HL-60/S4 treated with phorbol 12-myristate 13-acetate at 8.2 ng/mL for 4 days and 3 days (cell line): Measurements from ENCODE around the gene IWS1.

Source experiments
- in situ Hi-C: fragments of 300-500 bp; cut with MboI; formaldehyde crosslinking; loops from 2 replicates; pipeline ENCODE4 v1.15.0; 2022; ENCODE audit warnings: low sequenced_read_pairs

IWS1 gene

DNA sequence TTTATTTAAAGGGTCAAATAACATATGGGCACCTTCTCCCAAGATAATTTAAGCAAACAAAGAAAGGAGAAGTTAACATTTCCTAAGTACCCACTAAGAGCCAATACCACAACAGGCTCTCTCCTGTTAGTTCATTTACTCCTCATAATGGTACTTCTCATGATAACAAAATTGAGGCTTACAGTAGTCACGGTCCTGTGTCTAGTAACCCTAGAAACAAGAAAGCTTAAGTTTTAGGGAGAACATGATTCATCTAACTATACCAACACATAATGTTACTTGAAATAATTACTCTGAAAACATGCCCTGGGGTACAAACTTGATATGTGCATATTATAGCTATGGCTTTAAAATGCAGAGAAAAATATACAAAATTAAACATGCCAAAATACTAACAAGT, 19.8 kb downstream of the IWS1 start:
- in situ Hi-C loops: no loop called here

DNA sequence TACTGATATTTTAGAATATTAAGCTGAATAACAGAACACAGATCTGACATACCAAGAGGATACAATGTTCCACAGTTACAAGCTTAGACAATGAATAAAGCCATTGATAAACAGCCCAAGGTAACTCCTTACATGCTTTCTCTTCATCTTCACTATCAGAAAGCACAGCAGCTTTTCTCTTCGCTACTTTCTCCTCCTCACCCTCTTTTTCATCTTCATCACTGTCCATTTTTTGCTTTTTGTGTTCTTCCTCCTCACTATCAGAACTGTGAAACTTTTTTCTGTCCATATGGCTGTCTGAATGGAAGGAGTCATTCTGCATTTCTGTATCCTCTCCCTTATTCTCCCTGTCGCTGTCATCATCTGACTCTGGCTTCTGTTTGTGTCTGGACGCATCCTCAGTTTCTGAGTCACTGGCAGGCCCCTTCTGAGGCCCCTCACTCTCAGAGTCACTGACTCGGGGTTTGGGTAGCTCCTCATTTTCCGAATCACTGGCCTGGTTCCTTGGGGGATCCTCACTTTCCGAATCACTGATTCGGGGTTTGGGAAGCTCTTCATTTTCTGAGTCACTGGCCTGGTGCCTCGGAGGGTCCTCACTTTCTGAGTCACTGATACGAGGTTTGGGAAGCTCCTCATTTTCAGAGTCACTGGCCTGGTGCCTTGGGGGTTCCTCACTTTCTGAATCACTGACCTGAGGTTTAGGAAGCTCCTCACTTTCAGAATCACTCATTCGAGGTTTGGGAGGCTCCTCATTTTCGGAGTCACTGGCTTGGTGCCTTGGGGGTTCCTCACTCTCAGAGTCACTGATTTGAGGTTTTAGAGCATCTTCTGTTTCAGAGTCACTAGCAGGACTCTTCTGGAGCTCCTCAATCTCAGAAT, 21.5 kb downstream of the IWS1 start:
- in situ Hi-C loops: no loop called here

DNA sequence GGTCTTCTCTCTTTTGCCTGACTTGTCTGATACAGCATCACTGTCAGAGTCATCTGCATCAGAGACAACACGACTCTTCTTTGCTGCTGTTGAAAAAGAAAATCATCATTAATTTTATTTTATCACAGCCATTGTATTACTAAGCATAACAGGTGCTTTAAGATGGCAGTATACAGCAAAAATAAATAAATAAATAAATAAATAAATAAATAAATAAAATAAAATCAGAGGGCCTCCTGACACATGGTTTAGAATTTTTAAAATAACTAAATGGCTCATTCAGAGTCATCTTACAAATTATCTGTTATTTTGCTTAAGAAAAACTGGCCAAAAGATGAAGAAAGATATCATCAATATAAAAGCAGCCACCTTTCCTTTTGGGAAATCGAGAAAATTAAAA, 22.8 kb downstream of the IWS1 start:
- in situ Hi-C loops: no loop called here

DNA sequence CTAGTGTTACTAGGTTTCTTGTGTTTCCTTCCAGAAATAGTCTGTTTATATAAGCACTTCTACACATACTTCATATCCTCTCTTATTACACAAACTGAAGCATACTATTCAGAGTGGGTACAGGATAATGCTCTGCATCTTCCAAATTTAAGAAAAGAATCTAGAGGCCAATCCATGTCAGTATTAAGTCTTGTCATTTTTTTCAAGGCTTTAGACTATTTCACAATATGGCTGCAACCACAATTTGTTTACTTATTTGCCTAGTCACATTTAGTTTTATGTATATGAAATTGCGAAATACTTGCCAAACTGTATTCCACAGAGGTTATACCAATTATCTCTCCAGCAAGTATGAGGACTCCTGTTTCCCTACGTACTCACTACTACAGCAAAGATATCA, 27.9 kb downstream of the IWS1 start:
- in situ Hi-C loops: no loop called here

DNA sequence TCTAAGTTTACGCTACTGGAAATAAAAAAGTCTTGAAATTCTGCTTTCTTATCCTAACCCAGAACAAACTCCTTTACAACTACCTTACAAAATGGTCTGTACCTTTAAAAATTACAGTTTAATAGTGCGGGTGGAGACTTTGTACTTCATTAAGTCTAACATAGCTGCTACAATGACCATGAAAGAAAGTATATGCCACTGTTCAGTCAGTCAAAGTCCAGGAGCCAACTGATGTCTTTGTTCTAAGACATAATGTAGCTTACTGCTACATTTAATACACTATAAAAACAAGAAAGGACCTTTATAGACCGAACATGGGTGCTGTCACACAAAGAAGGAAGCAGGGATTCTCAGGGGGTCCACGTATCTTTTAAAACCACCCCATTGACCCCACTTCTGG, 36.0 kb downstream of the IWS1 start:
- in situ Hi-C loops: no loop called here

DNA sequence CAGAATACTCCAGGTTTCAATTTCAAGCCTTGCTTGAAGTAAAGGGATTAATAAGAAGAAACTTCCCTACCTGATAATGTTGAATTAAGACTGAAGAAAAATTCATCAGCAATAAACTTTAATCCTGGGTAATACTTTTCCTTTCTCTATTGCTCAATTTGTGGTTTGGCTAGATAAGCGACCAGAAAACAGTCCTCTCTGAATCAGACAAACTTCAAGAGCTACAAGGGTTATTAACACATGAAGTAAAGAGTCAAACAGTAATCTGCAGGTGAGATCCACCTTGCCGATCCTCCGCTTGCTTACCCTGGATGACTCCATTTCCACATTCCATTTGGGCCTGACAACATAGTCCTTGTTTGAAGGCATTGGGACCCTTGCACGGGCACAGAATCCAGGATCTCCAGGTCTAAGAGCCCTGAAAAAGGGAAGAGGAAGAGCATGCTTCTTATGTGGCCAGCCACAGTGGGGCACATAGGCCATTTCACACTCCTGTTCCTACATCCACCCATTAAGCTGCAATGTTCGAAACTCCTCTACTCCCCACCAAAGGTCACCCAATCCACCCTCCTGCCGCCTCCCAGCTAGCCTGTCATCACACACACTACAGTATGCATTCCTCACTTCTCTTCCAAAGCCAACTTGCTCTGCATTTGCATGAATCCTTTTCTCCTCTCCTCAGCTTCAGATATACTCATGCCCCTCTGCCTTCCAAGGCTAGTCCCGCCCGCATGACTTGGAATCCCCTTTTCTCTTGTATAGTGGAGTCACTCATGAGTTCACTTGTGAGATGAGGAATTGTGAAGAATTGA, 39.8 kb downstream of the IWS1 start:
- in situ Hi-C loops: no loop called here

DNA sequence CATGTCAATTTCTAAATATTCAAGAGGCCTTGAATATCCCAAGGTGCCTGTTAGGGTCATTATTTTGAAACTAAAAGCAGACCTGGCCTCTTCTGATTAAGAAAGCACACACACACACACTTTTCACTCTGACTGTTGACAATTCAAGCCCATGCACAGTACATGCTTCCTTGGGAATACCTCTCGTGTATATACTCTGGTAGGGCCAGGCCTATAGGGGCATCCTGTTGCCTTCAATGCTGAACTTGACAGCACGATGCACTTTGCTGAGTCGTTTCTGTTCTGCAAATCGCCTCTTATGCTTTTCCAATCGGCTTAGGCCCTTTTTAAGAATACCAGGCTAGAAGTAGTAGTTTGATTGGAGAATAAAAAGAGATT, 40.6 kb downstream of the IWS1 start:
- in situ Hi-C loops: no loop called here

DNA sequence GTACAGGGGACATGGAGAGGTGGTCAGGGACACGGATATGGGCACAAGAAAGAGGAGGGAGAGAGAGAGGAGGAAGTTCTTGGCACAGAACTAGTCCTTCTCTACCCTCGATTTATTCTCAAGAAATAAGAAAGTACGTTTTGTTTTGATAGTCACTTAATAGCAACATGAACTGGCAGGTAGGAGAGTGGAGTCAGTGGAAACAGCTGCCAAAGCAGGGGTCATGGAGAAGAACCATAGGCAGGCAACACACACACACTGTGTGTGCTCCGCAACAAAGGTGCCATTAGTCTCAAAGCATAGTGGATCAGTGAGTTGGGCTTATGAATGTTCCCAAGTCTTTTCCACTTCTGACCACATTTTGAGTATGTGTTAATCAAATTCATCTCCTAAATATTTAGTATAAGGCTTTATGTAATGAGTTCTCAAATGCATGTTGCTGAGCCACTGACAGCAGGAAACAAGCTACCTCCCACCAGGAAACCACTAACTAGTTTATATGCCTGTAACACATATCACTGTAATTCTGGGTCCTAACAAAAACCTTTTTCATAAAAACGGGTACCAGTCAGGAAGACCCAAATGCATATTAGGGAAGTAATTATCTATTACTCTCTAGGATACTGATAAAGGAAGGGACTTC, 41.1 kb downstream of the IWS1 start:
- in situ Hi-C loops: no loop called here

DNA sequence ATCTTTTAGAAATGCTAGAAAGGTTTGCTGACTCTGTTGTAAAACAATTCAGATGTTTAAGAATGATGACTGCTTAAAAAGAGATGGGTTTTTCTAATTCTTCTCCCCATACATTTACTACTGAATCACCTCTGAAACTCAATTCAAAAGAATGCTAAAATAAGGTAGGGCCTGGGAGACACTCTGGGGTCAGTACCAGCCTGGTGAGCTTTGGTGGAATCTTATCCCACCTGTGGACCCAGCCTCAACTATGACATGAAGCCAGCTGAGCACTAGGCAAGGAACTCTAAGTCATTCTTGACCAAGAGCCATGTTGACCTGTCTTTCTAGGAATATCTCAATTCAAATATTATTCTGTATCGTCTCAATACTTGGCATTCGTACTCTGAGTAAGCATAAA, 44.3 kb downstream of the IWS1 start:
- in situ Hi-C loops: no loop called here

DNA sequence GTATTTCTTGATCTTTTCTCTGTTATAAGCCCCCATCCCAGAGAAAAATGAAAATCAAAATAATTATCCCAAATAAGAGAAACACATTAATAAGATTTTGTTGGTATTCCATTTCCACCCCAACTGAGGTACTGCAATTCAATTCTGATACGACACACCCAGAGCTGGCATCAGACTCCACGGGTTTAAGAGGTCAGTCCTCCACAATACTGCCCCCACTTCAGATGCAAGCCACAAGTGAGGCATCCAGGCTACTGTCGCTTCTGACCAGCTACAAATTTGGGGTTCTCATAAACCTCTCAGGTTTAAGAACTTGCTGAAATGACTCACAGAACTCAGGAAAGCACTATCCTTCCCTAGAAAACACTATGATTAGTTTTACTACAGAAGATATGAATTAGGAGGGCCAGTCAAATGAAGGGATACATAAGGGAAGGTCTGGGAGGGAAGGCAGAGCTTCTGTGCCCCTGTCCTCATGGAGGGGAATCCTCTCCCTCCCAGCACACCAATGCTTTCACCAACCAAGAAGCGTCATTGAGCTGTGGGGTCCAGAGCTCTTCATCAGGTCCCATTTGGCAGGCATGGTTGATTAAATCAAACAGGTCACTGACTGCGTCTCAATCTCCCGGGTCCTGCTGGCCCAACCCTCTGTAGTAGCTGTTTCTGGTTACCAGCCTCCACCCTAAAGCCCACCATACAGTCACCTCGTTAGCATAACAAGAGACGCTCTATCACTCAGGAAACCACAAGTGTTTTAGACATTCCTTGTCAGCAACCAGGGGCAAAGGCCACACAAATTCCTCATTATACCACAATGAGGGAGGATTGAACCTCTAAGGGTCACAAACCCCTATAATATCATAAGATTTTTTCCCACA, 46.2 kb downstream of the IWS1 start:
- in situ Hi-C loops: no loop called here

DNA sequence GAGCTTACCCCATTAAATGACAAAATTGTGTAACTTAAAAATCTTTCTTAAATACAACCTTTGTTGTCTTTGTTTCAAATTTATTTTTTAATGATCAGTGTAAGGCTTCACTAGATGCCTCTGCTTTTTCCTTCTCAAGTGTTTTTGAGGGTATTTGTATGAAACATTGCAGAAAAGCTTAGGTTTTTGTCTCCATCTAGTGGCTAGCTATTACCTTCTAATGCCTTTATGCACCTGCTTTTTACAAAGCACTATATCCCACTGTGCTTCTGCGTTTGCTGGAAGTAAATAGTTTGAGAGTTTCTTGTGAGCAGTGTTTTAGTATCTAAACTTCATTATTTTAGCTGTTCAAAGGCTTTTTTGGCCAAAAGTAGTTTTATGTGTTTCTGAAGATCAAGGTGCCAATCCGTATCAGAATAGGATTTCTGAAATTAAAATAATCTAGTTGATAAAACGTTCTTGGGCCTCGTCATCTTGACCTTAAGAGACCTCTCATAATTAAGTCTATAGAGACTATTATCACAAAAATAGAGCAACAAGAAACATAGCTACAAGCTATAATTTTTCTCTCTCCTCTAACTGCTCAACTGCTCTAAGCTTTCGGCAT, 47.0 kb downstream of the IWS1 start:
- in situ Hi-C loops: no loop called here

DNA sequence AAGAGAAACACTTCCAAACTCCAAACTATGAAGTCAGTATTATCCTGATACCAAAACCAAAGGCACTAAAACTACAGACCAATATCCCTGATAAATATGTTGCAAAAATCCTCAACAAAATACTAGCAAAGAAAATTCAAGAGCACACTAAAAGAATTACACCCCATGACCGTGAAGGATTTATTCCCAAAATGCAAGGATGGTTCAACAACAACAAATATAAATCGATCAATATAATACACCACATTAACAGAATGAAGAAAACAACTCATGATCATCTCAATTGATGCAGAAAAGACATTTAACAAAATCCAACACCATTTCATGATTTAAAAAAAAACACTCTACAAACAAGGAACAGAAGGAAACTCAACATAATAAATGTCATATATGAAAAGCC, 50.5 kb downstream of the IWS1 start:
- in situ Hi-C loops: no loop called here

DNA sequence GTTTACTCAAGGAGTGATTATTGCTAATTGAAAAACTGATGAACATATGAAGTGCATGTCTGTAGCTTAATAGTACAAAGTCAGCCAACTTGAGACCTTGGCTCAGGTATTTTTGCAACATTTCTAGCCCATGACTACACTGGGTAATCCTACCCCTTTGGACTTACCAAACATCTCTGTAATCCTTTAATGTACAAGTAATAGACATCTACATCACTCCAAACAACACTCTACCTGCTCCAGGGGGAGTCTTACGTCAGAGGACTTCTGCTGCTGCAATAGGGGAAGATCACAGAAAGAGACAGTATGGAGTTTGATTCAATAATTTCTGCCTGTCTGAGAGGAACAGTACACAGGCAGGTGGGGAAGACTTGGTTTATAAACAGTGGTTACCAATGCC, 54.0 kb downstream of the IWS1 start:
- in situ Hi-C loops: no loop called here

DNA sequence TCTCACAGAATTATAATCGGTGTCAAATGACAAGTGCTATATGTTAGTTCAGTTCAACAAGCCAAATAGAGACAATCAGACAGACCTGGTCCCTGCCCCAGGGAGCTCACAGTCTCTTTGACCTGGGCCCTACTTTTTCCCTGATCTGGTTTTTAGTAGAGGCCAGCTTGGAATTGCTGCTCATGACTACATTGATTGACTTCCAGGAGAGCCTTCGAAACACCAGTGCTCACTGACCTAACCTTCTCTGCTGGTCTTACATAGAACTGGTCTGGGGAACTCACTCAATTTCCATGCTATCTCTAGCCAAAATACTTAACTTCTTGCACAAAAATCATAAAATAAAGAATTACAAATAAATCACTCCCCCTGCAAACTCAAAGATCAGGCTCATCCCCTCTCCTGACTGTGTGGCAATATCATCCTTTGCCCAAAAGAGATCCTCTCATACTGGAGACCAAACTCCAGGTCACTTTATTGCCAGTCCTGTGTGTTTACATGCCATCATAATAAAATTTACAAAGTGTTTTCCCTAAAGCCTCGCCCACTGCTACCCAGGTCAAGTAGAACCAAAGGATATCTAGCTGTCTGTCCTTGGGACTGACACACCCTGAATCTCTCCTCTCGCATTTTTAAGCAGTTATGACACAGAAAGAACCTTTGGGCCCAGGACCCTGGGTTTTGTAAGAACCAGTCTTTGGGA, 54.9 kb downstream of the IWS1 start:
- in situ Hi-C loops: no loop called here

DNA sequence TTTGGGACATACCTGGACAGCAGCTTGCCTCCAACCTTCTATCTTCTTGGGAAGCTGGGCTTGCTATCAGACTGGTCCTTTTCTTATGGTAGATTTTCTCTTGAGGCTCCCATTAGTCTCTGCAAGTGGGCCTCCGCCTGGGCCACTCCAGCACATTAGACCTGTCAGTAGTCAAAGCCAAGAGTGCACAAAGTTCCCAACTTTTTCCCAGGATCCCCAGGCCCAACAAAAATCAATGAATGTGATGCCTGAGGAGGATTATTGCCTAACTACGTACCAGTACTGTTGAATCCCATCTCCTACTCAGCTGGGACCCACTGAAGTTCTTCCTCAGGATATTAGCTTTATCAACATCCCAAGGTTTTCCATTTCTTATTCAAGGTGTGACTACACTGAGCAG, 56.3 kb downstream of the IWS1 start:
- in situ Hi-C loops: no loop called here

DNA sequence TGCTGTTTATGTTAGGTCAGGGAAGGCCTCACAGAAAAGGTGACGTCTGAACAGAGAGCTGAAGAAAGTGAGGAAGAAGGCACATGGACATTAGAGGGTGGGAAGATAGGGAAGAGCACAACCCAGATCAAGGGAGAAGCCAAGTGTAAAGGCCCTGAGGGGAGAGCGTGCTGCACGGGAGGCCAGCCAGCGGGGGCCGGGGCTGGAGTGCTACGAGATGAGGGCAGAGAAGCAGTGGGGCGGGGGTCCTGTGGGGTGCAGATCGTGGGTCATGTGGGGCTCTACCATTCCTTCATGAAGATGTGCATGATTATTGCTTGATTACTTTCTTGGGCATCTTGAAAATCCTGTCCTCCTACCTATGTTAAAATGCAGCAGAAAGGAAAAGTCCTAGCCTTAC, 57.2 kb downstream of the IWS1 start:
- in situ Hi-C loops: no loop called here

DNA sequence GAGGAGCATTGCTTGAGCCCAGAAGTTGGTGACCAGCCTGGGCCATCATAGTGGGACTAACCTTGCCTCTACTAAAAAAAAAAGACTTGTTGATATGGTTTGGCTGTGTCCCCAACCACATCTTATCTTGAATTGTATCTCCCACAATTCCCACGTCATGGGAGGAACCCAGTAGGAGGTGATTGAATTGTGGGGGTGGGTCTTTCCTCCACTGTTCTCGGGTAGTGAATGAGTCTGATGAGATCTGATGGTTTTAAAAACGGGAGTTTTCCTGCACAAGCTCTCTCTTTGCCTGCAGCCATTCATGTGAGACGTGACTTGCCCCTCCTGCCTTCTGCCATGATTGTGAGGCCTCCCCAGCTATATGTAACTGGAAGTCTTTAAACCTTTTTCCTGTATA, 61.0 kb downstream of the IWS1 start:
- in situ Hi-C loops: no loop called here

DNA sequence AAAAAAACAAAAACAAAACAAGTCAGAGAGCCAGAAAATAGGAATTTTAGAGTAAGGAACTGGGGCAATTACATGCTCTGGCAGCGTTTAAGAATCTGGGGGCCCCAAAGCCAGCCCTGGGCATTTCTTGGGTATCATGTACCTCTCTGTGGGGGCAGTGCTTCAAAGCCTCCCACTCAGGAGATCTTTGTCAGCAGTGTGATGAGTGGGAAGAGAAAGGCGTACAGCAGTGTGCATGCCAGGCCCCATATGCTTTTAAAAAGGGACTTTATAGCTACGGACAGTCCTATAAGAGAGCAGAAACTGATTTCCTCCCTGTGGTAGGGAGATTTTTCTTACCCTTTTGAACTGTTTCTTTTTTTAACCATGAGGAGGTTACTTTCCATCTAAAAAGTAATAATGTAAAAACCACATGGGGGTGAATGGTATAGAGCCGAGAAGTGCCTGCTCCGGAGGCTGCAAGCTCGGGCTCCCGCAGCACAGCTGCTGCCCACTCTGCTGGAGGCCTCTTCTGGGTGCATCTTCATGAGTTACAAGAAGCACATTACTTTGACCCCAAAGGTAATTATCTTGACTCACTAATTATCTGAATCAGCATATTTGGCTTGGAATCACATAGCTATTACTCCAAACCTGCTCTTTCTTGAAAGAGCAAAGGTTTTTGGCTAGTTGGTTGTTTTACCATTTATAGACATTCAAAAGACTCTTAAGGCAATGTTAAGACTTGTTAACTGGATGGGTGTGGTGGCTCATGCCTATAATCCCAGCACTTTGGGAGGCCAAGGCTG, 61.6 kb downstream of the IWS1 start:
- in situ Hi-C loops: no loop called here
